ENCODE results near the gene MUSK. TPM values are rescaled to one million over a fixed set of nuclear protein-coding genes. Genes with fewer than 3 reads are reported as not detected.

Gene MUSK
- total and polyA plus RNA-seq, 2 donors (not counting 1 experiment from before 2014, with no cell fraction given): not detected

GRCh38 chr9:110745676-110746075 lies 77.1 kb downstream of the MUSK start:
- Histone ChIP-seq H3K9me3 (ENCODE audit: control extremely low read depth in 1 of 3, control insufficient read depth in 2 of 3, insufficient read depth in 1 of 3, low read length in 2 of 3) (peaks cover 0 to 4% (median 0%) of the 10 kb centered on the region in 3 donors), H3K27ac (ENCODE audit: low read length in 2 of 2) (no peak overlapping the region), H3K79me2 (ENCODE audit: control insufficient read depth, insufficient read depth, low read length) (no peaks in the 10 kb centered on the region), H4K20me1 (ENCODE audit: control insufficient read depth, insufficient read depth, low read length, poor library complexity, severe bottlenecking) (no peaks in the 10 kb centered on the region), H3K9ac (ENCODE audit: low read length) (no peak overlapping the region), H3K4me2 (replicated peaks; ENCODE audit: low read depth, low read length, poor library complexity, severe bottlenecking) (no peak overlapping the region), H3K27me3 (replicated peaks in 1 of 4; ENCODE audit: control extremely low read depth in 1 of 4, control insufficient read depth in 3 of 4, insufficient read depth in 4 of 4, low read length in 3 of 4) (no peaks in the 10 kb centered on the region), H3K4me3 (ENCODE audit: control extremely low read depth in 1 of 5, extremely low read depth in 1 of 5, insufficient read depth in 1 of 5, low read depth in 2 of 5, low read length in 4 of 5) (no peak overlapping the region), H3K4me1 (ENCODE audit: control insufficient read depth in 2 of 2, insufficient read depth in 2 of 2, low read length in 2 of 2) (no peaks in the 10 kb centered on the region), H3K36me3 (replicated peaks in 1 of 2; ENCODE audit: control extremely low read depth in 1 of 2, control insufficient read depth in 1 of 2, extremely low read depth in 1 of 2, insufficient read depth in 2 of 2, low read length in 1 of 2) (no peaks in the 10 kb centered on the region), H2AFZ (ENCODE audit: insufficient read depth, low read depth, low read length, poor library complexity, severe bottlenecking) (no peak overlapping the region)
- TF ChIP-seq EZH2 (IDR thresholded peaks at IDR 0.05; ENCODE audit: borderline replicate concordance, insufficient read depth, low read depth, low read length, poor library complexity, severe bottlenecking): no peak
- H3K27me3 Mint-ChIP-seq: no peaks in the 10 kb centered on the region
- ChIA-PET CTCF (no interaction called here), POLR2A (no interaction called here)
- no peak overlapping the region for H3K4me3 Mint-ChIP-seq
- DNase-seq (no peak), ATAC-seq (ENCODE audit: low read depth) (no peak)
- no peak overlapping the region for H3K27ac Mint-ChIP-seq
- no peaks in the 10 kb centered on the region for H3K9me3 Mint-ChIP-seq (ENCODE audit: insufficient read depth)
- H3K4me1 Mint-ChIP-seq: no peaks in the 10 kb centered on the region
- no CpG with 5 or more reads among the region's 1 CpG for WGBS (ENCODE audit: insufficient coverage)
- intact Hi-C loops (cut with micrococcal nuclease): no loop called here

GRCh38 chr9:110746211-110746930 lies 77.8 kb downstream of the MUSK start:
- Histone ChIP-seq H3K4me3 (ENCODE audit: control extremely low read depth in 1 of 5, extremely low read depth in 1 of 5, insufficient read depth in 1 of 5, low read depth in 2 of 5, low read length in 4 of 5) (no peak overlapping the region), H3K79me2 (ENCODE audit: control insufficient read depth, insufficient read depth, low read length) (no peaks in the 10 kb centered on the region), H3K9ac (ENCODE audit: low read length) (no peak overlapping the region), H3K4me1 (ENCODE audit: control insufficient read depth in 2 of 2, insufficient read depth in 2 of 2, low read length in 2 of 2) (no peaks in the 10 kb centered on the region), H4K20me1 (ENCODE audit: control insufficient read depth, insufficient read depth, low read length, poor library complexity, severe bottlenecking) (no peaks in the 10 kb centered on the region), H3K27ac (ENCODE audit: low read length in 2 of 2) (no peak overlapping the region), H2AFZ (ENCODE audit: insufficient read depth, low read depth, low read length, poor library complexity, severe bottlenecking) (no peak overlapping the region), H3K4me2 (replicated peaks; ENCODE audit: low read depth, low read length, poor library complexity, severe bottlenecking) (no peak overlapping the region), H3K9me3 (ENCODE audit: control extremely low read depth in 1 of 3, control insufficient read depth in 2 of 3, insufficient read depth in 1 of 3, low read length in 2 of 3) (peaks cover 0 to 4% (median 0%) of the 10 kb centered on the region in 3 donors), H3K27me3 (replicated peaks in 1 of 4; ENCODE audit: control extremely low read depth in 1 of 4, control insufficient read depth in 3 of 4, insufficient read depth in 4 of 4, low read length in 3 of 4) (no peaks in the 10 kb centered on the region), H3K36me3 (replicated peaks in 1 of 2; ENCODE audit: control extremely low read depth in 1 of 2, control insufficient read depth in 1 of 2, extremely low read depth in 1 of 2, insufficient read depth in 2 of 2, low read length in 1 of 2) (no peaks in the 10 kb centered on the region)
- WGBS (ENCODE audit: insufficient coverage): 88% methylated on average over 1 of the region's 4 CpGs
- Mint-ChIP-seq H3K4me3 (no peak overlapping the region), H3K27ac (no peak overlapping the region), H3K9me3 (ENCODE audit: insufficient read depth) (no peaks in the 10 kb centered on the region), H3K27me3 (no peaks in the 10 kb centered on the region), H3K4me1 (no peaks in the 10 kb centered on the region)
- DNase-seq (no peak), ATAC-seq (ENCODE audit: low read depth) (no peak)
- intact Hi-C loops (cut with micrococcal nuclease): no loop called here
- ChIA-PET POLR2A (no interaction called here), CTCF (no interaction called here)
- no peak for TF ChIP-seq EZH2 (IDR thresholded peaks at IDR 0.05; ENCODE audit: borderline replicate concordance, insufficient read depth, low read depth, low read length, poor library complexity, severe bottlenecking)
- no peak for TF ChIP-seq CTCF (IDR thresholded peaks at IDR 0.05)
